ENCODE data around the gene ZNF236. TPM values are rescaled to one million over a fixed set of nuclear protein-coding genes. Genes with fewer than 3 reads are reported as not detected.
A peak's percentile ranks its signal among the peaks of the same experiment; 100 is the strongest.

The ZNF236 gene
- total RNA-seq, 1 donor from 2014 or later, result 9.9 TPM

DNA sequence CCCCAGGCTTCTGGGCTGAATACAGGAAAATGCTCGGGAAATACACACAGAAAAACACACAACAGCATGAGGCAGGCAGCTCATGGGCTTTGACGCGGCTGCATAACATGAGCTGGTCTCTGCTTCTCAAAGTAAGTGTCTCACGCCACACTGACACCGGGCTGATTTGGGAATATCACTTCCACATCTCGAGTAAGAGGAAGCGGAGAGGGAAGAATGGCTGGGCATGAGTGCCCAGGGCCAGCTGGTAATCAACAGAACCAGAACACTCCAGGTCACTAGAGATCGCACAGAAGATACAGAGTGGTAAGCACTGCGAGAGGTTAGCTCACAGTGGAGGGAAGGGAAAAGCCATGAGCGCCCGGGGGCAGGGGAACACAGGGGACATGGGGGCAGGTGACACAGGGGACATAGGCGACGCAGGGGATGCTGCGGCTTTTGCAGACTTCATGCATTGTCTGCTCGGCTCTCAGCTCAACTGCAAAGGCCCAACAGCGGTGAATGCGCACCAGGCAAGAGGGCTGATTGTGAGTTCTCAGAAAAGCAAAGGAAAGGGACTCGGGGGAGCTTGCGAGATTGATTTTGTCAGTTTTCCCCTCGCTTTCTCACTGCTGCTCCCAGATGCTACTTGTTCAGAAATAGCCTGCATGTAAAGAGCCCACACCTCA is 168.8 kb downstream of the ZNF236 start:
- DNase-seq (ENCODE audit: low read depth), result no peak
- TF ChIP-seq, protein P1, sequence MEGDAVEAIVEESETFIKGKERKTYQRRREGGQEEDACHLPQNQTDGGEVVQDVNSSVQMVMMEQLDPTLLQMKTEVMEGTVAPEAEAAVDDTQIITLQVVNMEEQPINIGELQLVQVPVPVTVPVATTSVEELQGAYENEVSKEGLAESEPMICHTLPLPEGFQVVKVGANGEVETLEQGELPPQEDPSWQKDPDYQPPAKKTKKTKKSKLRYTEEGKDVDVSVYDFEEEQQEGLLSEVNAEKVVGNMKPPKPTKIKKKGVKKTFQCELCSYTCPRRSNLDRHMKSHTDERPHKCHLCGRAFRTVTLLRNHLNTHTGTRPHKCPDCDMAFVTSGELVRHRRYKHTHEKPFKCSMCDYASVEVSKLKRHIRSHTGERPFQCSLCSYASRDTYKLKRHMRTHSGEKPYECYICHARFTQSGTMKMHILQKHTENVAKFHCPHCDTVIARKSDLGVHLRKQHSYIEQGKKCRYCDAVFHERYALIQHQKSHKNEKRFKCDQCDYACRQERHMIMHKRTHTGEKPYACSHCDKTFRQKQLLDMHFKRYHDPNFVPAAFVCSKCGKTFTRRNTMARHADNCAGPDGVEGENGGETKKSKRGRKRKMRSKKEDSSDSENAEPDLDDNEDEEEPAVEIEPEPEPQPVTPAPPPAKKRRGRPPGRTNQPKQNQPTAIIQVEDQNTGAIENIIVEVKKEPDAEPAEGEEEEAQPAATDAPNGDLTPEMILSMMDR (conservative IDR thresholded peaks at IDR 0.05; ENCODE audit: low read depth, low read length), result no peak
- no peak overlapping the region for H3K4me3 ChIP-seq (ENCODE audit: low read depth, low read length)

DNA sequence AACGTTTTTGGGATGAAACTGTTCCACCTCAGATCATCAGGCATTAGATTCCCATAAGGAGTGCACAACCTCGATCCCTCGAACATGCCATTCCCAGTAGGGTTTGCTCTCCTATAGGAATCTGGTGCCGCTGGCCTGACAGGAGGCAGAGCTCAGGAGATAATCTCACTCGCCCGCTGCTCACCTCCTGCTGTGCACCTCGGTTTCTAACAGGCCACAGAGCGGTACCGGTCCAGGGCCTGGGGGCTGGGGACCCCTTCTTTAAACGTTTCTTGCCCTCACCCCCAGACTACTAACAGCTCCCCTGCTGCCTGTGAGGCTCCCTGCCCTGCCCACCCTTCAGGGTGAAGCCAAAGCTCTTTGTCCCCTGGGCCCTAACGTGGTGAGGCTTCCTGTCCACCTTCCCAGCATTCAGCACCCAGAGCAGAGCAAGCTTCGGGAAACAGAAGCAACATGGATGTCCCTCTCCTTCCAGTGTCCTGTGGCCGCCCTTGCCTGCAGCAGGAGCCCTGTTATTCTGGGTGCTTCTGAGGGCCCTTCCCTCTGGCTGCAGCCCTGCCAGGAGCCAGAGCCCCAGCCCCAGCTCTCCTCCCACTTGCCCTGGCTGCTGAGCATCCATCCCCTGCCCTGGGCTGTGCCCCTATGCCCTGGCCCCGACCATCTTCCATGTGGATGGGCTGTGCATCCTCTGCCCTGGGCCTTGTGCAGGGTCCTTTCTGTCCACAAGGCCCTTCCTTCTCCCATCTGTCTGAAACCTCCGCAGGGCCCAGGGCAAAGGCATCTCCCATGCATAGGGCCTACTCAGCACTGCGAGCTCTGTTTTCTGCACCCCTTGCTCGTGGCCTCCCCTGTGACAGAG is 170.1 kb downstream of the ZNF236 start:
- DNase-seq (ENCODE audit: low read depth), result no peak
- TF ChIP-seq, protein P1 (conservative IDR thresholded peaks at IDR 0.05; ENCODE audit: low read depth, low read length), result no peak
- H3K4me3 ChIP-seq (ENCODE audit: low read depth, low read length), result no peak overlapping the region

DNA sequence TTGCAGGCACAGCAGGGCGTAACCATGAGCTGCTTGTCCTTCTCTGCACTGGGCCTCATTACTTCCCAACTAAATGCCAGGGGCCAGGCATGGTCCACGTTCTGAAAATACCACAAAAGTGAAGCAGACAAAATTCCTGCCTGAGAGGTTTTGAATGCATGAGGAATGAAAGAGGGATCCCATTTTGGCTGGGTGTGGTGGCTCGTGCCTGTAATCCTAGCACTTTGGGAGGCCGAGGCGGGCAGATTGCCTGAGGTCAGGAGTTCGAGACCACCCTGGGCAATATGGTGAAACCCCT is 170.7 kb downstream of the ZNF236 start:
- no peak overlapping the region for H3K4me3 ChIP-seq (ENCODE audit: low read depth, low read length)
- DNase-seq (ENCODE audit: low read depth), result no peak
- TF ChIP-seq, protein P1 (conservative IDR thresholded peaks at IDR 0.05; ENCODE audit: low read depth, low read length), result no peak

DNA sequence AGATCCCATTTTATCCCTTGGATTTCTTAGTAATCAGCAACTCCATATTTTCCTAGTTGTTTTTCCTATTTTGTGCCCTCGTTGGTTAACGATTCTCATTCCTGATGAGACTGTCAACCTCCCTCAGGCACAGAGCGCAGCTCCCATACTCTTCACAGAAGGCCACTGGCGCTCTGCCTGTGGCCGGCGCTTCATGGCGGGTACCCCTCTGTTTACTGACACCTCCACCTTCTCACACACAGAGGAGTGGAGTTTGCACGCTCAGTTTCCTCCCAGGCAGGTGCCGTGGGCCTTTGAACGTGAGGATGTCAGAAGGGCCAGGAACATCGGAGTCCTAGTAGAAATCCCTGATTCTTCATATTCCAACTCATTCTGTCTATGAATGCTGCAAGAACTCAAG is 171.2 kb downstream of the ZNF236 start:
- no peak for DNase-seq (ENCODE audit: low read depth)
- TF ChIP-seq, protein P1 (conservative IDR thresholded peaks at IDR 0.05; ENCODE audit: low read depth, low read length), result no peak
- peak overlapping the region; percentile 27 for H3K4me3 ChIP-seq (ENCODE audit: low read depth, low read length)

DNA sequence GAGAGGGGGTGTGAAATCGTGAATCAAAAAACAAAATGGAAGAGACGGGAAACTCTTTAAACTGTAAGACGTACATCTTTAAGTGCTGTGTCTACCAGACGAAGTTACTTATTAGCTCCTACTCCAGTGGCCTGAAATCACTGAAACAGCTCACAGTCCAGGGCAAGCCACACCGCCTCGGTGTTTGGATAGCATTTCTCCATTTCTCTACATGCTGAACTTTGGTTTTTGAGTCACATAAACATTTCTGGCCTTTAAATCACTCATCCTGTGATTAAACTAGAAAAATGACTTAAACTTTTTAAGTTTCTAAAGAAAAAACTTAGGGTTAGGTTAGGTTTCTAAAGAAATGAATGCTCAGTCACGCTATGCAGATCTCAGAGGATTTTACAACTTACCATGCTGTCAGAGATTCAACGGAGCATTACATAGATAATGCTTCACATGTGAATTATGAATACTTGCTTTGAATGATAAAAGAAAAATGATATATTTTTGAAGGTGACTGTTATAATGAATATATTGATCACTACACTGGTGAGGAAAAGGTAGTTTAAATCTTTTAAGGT is 171.8 kb downstream of the ZNF236 start:
- TF ChIP-seq, protein P1 (conservative IDR thresholded peaks at IDR 0.05; ENCODE audit: low read depth, low read length), result no peak
- DNase-seq (ENCODE audit: low read depth), result peak; percentile 35
- H3K4me3 ChIP-seq (ENCODE audit: low read depth, low read length), result peak overlapping the region; percentile 27

DNA sequence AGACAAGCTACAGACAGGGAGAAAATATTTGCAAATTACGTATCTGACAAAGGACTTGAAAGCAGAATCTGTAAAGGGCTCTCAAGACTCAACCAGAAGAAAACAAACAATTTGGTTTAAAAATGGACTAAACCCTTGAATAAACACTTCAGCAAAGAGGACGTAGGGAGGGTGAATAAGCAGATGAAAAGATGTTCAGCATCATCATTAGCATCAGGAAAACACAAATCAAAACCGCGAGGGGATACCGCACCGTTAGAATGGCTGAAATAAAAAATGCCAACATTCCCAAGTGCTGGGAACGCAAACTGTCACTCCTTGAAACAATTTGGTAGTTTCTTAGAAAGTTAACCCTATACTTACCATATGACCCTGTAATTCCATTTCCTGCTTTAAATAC is 173.5 kb downstream of the ZNF236 start:
- DNase-seq (ENCODE audit: low read depth), result no peak
- TF ChIP-seq, protein P1 (conservative IDR thresholded peaks at IDR 0.05; ENCODE audit: low read depth, low read length), result no peak
- H3K4me3 ChIP-seq (ENCODE audit: low read depth, low read length), result no peak overlapping the region

Measured in epithelial cell of proximal tubule (primary cell).